Measurements from ENCODE around the gene SETDB2. TPM values are rescaled to one million over a fixed set of nuclear protein-coding genes. Genes with fewer than 3 reads are reported as not detected.

SETDB2 gene
- polyA plus RNA-seq, 4 donors, result 2.2 to 17.0 (median 3.8) TPM

DNA sequence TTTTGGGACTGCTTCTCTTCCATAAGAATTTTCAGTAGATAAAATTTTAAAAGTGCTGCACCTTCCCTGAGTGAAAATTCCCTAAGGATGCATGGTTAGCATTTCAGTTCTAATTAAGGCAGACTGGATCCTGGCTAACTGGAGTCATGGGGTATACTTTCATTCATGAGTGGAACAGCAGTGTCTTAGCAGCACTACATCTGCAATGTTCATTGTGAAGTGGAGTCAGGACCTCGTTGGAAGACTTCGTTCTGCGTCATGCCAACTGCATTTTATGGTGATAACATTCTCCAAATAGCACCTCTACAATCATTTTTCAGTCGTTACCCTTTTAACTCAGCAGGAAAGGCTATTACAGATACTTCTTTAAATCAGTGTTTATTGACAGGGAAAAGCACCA is 77.2 kb downstream of the SETDB2 start:
- 84 to 88% (median 84%) methylated on average over 4 of the region's 4 CpGs for WGBS, 3 donors
- Histone ChIP-seq H3K4me3 (ENCODE audit: low read depth in 1 of 3, low read length in 3 of 3) (no peak overlapping the region), H3K27ac (ENCODE audit: low read depth in 1 of 3, low read length in 2 of 3) (no peak overlapping the region), H3K36me3 (ENCODE audit: control insufficient read depth in 3 of 3, insufficient read depth in 2 of 3, low read depth in 1 of 3, low read length in 3 of 3) (peaks cover 4 to 26% (median 7%) of the 10 kb centered on the region in 3 donors), H3K27me3 (ENCODE audit: control insufficient read depth in 3 of 3, insufficient read depth in 3 of 3, low read length in 3 of 3) (no peaks in the 10 kb centered on the region), H3K9me3 (ENCODE audit: control insufficient read depth in 2 of 2, insufficient read depth in 1 of 2, low read depth in 1 of 2, low read length in 1 of 2) (no peaks in the 10 kb centered on the region), H3K4me1 (ENCODE audit: control insufficient read depth in 3 of 3, insufficient read depth in 2 of 3, low read depth in 1 of 3, low read length in 2 of 3) (no peaks in the 10 kb centered on the region)
- FAIRE-seq, result no peak
- DNase-seq, result no peak

DNA sequence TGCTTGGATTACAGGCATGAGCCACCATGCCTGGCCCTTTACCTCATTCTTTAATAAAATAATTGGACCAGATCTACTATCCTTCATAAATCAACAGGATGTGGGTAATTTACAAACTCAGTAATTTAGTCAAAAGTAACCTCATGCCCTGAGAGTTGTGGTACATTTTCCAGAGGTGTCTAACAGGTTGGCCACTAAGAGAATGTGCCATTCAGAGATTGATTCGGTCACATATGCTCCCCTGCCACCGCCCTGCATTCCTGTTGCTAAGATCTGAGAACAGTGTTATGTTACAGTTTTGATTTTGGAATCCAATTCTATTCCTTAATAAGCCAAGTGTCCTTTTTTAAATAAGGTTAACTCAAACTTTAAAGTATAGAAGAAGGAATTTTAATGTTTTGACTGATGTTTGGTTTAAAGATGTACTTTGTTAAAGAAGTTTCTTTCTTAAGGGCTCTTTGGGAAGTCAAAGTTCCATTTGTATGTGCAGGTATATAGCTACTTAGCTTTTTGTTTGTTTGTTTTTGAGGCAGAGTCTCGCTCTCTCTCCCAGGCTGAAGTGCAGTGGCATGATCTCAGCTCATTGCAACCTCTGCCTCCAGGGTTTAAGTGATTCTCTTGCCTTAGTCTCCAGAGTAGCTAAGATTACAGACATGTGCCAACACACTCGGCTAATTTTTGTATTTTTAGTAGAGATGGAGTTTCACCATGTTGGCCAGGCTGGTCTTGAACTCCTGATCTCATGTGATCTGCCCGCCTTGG is 80.8 kb downstream of the SETDB2 start:
- H3K36me3 ChIP-seq (ENCODE audit: control insufficient read depth in 3 of 3, insufficient read depth in 2 of 3, low read depth in 1 of 3, low read length in 3 of 3), result peaks cover 3 to 17% (median 8%) of the 10 kb centered on the region in 3 donors
- FAIRE-seq, result no peak
- H3K9me3 ChIP-seq (ENCODE audit: control insufficient read depth in 2 of 2, insufficient read depth in 1 of 2, low read depth in 1 of 2, low read length in 1 of 2), result no peaks in the 10 kb centered on the region
- no peak overlapping the region for H3K4me3 ChIP-seq (ENCODE audit: low read depth in 1 of 3, low read length in 3 of 3)
- DNase-seq, result no peak
- H3K27ac ChIP-seq (ENCODE audit: low read depth in 1 of 3, low read length in 2 of 3), result no peak overlapping the region
- no peaks in the 10 kb centered on the region for H3K27me3 ChIP-seq (ENCODE audit: control insufficient read depth in 3 of 3, insufficient read depth in 3 of 3, low read length in 3 of 3)
- no peaks in the 10 kb centered on the region for H3K4me1 ChIP-seq (ENCODE audit: control insufficient read depth in 3 of 3, insufficient read depth in 2 of 3, low read depth in 1 of 3, low read length in 2 of 3)
- 92 to 94% (median 94%) methylated on average over 5 of the region's 5 CpGs for WGBS, 3 donors

DNA sequence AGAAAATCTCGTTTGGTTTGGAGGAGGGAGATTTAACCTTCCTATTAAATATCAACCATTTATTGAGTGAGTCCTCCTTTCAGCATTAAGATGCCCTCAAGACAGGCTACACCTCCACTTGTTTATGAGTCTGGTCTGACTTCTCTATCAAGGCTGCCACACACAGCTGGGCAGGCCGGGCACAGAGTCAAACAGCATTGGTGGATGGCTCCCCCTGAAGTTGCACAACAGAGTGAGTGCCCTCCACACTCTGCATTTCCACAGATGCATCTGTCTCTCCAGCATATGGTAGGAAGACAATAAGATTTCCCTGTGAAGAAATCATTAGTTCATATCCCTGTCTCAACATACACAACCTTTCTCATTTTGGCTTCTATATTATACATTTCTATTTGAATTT is 83.0 kb downstream of the SETDB2 start:
- Histone ChIP-seq H3K4me3 (ENCODE audit: low read depth in 1 of 3, low read length in 3 of 3) (no peak overlapping the region), H3K27me3 (ENCODE audit: control insufficient read depth in 3 of 3, insufficient read depth in 3 of 3, low read length in 3 of 3) (no peaks in the 10 kb centered on the region), H3K4me1 (ENCODE audit: control insufficient read depth in 3 of 3, insufficient read depth in 2 of 3, low read depth in 1 of 3, low read length in 2 of 3) (no peaks in the 10 kb centered on the region), H3K27ac (ENCODE audit: low read depth in 1 of 3, low read length in 2 of 3) (no peak overlapping the region), H3K36me3 (ENCODE audit: control insufficient read depth in 3 of 3, insufficient read depth in 2 of 3, low read depth in 1 of 3, low read length in 3 of 3) (peaks cover 3 to 15% (median 7%) of the 10 kb centered on the region in 3 donors), H3K9me3 (ENCODE audit: control insufficient read depth in 2 of 2, insufficient read depth in 1 of 2, low read depth in 1 of 2, low read length in 1 of 2) (no peaks in the 10 kb centered on the region)
- no peak for DNase-seq
- WGBS, 3 donors, result 56 to 63% (median 62%) methylated on average over 2 of the region's 2 CpGs
- FAIRE-seq, result no peak

DNA sequence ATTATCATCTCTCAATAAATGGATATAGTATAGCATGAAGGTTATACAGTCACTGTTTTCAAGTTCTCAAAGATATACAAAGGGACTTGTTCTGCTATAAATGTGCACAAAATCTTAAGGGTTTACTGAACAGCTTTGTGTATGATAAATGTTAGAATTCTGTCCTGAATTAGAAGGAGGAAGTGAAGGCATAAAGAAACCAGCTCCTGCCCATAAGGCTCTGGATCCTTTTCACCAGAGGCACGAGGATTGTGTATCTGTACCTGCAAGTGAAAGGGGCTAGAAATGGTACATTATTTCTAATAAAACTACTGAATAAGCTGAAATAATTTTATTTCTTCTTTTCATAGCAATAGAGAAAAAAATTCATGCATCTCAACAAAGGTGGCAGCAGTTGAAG is 84.1 kb downstream of the SETDB2 start:
- FAIRE-seq, result no peak
- 65 to 79% (median 76%) methylated on average over 1 of the region's 1 CpG for WGBS, 3 donors
- H3K36me3 ChIP-seq (ENCODE audit: control insufficient read depth in 3 of 3, insufficient read depth in 2 of 3, low read depth in 1 of 3, low read length in 3 of 3), result peaks cover 3 to 12% (median 5%) of the 10 kb centered on the region in 3 donors

DNA sequence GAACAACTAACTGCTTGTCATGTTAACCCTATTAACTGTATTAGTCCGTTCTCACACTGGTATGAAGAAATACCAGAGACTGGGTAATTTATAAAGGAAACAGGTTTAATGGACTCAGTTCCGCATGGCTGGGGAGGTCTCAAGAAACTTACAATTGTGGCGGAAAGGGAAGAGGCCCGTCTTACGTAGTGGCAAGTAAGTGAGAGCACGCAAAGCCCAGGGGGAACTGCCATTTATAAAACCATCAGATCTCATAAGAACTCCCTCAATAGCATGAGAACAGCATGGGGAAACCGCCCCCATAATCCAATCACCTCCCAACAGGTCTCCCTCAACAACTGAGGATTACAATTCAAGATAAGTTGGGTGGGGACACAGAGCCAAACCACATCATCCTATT is 86.4 kb downstream of the SETDB2 start:
- no peaks in the 10 kb centered on the region for H3K9me3 ChIP-seq (ENCODE audit: control insufficient read depth in 2 of 2, insufficient read depth in 1 of 2, low read depth in 1 of 2, low read length in 1 of 2)
- 81 to 91% (median 84%) methylated on average over 7 of the region's 7 CpGs for WGBS, 3 donors
- FAIRE-seq (no peak), DNase-seq (no peak)
- peaks cover 2 to 8% (median 6%) of the 10 kb centered on the region in 3 donors for H3K36me3 ChIP-seq (ENCODE audit: control insufficient read depth in 3 of 3, insufficient read depth in 2 of 3, low read depth in 1 of 3, low read length in 3 of 3)
- no peak overlapping the region for H3K27ac ChIP-seq (ENCODE audit: low read depth in 1 of 3, low read length in 2 of 3)
- no peak overlapping the region for H3K4me3 ChIP-seq (ENCODE audit: low read depth in 1 of 3, low read length in 3 of 3)
- H3K4me1 ChIP-seq (ENCODE audit: control insufficient read depth in 3 of 3, insufficient read depth in 2 of 3, low read depth in 1 of 3, low read length in 2 of 3), result peaks cover 0 to 3% (median 0%) of the 10 kb centered on the region in 3 donors
- no peaks in the 10 kb centered on the region for H3K27me3 ChIP-seq (ENCODE audit: control insufficient read depth in 3 of 3, insufficient read depth in 3 of 3, low read length in 3 of 3)

More for the DNA sequence above, 84.1 kb downstream of the SETDB2 start:
- Histone ChIP-seq H3K4me3 (ENCODE audit: low read depth in 1 of 3, low read length in 3 of 3) (no peak overlapping the region), H3K27ac (ENCODE audit: low read depth in 1 of 3, low read length in 2 of 3) (no peak overlapping the region), H3K27me3 (ENCODE audit: control insufficient read depth in 3 of 3, insufficient read depth in 3 of 3, low read length in 3 of 3) (no peaks in the 10 kb centered on the region), H3K9me3 (ENCODE audit: control insufficient read depth in 2 of 2, insufficient read depth in 1 of 2, low read depth in 1 of 2, low read length in 1 of 2) (no peaks in the 10 kb centered on the region), H3K4me1 (ENCODE audit: control insufficient read depth in 3 of 3, insufficient read depth in 2 of 3, low read depth in 1 of 3, low read length in 2 of 3) (peaks cover 0 to 3% (median 0%) of the 10 kb centered on the region in 3 donors)
- DNase-seq, result no peak

DNA sequence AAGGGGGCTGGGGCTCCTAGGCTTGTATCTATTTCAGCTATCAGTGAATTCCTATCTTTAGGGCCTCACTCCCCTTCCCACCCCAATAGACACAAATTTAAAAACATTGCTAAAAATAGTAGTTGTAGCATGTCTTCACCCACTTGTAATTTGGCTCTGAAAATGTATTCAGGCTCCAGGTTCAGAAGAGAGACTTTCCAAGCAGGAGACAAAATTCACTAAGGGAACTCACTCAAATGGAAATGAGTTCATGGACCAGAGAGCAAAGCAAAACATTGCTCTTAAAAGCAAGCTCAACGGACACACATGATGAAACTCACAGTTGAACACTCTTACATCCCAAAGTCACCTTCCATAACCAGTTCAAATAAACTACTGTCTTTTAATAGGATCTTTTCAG is 88.5 kb downstream of the SETDB2 start:
- Histone ChIP-seq H3K27me3 (ENCODE audit: control insufficient read depth in 3 of 3, insufficient read depth in 3 of 3, low read length in 3 of 3) (no peaks in the 10 kb centered on the region), H3K4me1 (ENCODE audit: control insufficient read depth in 3 of 3, insufficient read depth in 2 of 3, low read depth in 1 of 3, low read length in 2 of 3) (peaks cover 0 to 3% (median 0%) of the 10 kb centered on the region in 3 donors), H3K27ac (ENCODE audit: low read depth in 1 of 3, low read length in 2 of 3) (no peak overlapping the region), H3K4me3 (ENCODE audit: low read depth in 1 of 3, low read length in 3 of 3) (no peak overlapping the region), H3K9me3 (ENCODE audit: control insufficient read depth in 2 of 2, insufficient read depth in 1 of 2, low read depth in 1 of 2, low read length in 1 of 2) (no peaks in the 10 kb centered on the region), H3K36me3 (ENCODE audit: control insufficient read depth in 3 of 3, insufficient read depth in 2 of 3, low read depth in 1 of 3, low read length in 3 of 3) (peaks cover 0 to 7% (median 0%) of the 10 kb centered on the region in 3 donors)
- no peak for FAIRE-seq
- WGBS, 3 donors, result 72 to 96% (median 94%) methylated on average over 1 of the region's 1 CpG
- DNase-seq, result no peak

DNA sequence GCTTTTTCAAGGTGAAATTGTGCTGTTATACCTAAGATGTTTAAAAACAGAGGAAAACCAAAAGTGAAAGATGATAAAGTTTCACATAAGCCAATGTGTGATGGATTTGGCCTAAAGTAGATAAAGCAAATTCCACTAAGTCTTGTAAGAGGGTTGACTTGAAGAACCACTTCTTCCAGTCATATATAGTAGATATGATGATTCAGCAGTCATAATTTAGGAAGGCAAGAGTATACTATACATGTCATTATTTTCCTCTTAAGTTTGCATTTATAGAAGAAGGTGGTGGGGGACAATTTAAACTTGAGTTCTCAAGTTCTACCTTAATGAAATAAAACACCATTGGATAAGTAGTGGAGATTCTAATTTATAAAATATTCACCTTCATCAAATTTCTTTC is 88.9 kb downstream of the SETDB2 start:
- H3K27me3 ChIP-seq (ENCODE audit: control insufficient read depth in 3 of 3, insufficient read depth in 3 of 3, low read length in 3 of 3), result no peaks in the 10 kb centered on the region
- peaks cover 0 to 7% (median 0%) of the 10 kb centered on the region in 3 donors for H3K36me3 ChIP-seq (ENCODE audit: control insufficient read depth in 3 of 3, insufficient read depth in 2 of 3, low read depth in 1 of 3, low read length in 3 of 3)
- H3K4me3 ChIP-seq (ENCODE audit: low read depth in 1 of 3, low read length in 3 of 3), result no peak overlapping the region
- no peak overlapping the region for H3K27ac ChIP-seq (ENCODE audit: low read depth in 1 of 3, low read length in 2 of 3)
- peak; percentile 19 for FAIRE-seq
- no peak for DNase-seq
- peaks cover 0 to 3% (median 0%) of the 10 kb centered on the region in 3 donors for H3K4me1 ChIP-seq (ENCODE audit: control insufficient read depth in 3 of 3, insufficient read depth in 2 of 3, low read depth in 1 of 3, low read length in 2 of 3)
- H3K9me3 ChIP-seq (ENCODE audit: control insufficient read depth in 2 of 2, insufficient read depth in 1 of 2, low read depth in 1 of 2, low read length in 1 of 2), result no peaks in the 10 kb centered on the region

DNA sequence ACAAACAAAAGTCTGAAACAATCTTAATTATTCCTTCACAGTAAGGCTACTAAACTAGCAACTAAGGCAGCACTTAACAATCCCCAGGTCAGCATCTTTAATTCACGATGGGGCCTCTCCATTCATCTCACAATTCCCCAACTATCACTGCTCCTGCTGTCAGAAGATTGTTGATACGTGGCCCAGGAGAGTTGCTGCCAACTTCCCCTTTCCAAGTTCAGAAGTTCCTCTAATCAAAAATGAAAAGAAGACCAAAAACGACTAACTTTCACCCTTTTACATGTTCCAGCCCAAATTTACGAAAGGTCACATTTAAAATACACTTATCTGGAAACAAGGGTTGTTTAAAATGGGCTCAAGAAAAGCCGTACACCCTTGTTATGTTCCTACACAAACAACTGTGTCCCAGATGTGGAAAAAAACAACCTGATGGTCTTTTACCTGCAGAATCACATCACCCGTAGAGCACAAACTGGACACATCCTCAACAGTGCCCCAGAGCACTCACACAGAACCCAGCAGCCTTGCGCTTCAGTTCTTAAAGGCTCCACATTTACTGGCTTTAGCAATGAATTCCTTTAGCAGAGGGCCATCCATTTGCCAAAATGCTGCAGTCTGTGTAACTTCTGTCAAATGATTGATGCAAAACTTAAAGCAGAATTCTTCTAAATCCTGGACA is 89.7 kb downstream of the SETDB2 start:
- Histone ChIP-seq H3K36me3 (ENCODE audit: control insufficient read depth in 3 of 3, insufficient read depth in 2 of 3, low read depth in 1 of 3, low read length in 3 of 3) (peaks cover 0 to 5% (median 0%) of the 10 kb centered on the region in 3 donors), H3K9me3 (ENCODE audit: control insufficient read depth in 2 of 2, insufficient read depth in 1 of 2, low read depth in 1 of 2, low read length in 1 of 2) (no peaks in the 10 kb centered on the region), H3K4me1 (ENCODE audit: control insufficient read depth in 3 of 3, insufficient read depth in 2 of 3, low read depth in 1 of 3, low read length in 2 of 3) (peaks cover 0 to 3% (median 0%) of the 10 kb centered on the region in 3 donors), H3K4me3 (ENCODE audit: low read depth in 1 of 3, low read length in 3 of 3) (no peak overlapping the region), H3K27ac (ENCODE audit: low read depth in 1 of 3, low read length in 2 of 3) (no peak overlapping the region), H3K27me3 (ENCODE audit: control insufficient read depth in 3 of 3, insufficient read depth in 3 of 3, low read length in 3 of 3) (no peaks in the 10 kb centered on the region)
- 65 to 84% (median 76%) methylated on average over 7 of the region's 7 CpGs for WGBS, 3 donors
- FAIRE-seq (no peak), DNase-seq (no peak)

Measured in small intestine (tissue), 7 donors.